Choroid plexus epithelial cell (primary cell): ENCODE results near the gene RBM17.
A peak's percentile ranks its signal among the peaks of the same experiment; 100 is the strongest.

Source experiments
- DNase-seq: peaks from one replicate; pipeline ENCODE4 v3.0.0-alpha.2; 2010; ENCODE audit warnings: low read depth
- H3K4me3 ChIP-seq: 2 replicates; pipeline ENCODE4 v1.5.1; 2011; ENCODE audit warnings: low read depth, mild to moderate bottlenecking, control low read depth, low read length, moderate library complexity
- TF ChIP-seq, protein P1 (sequence below): conservative IDR thresholded peaks from 2 replicates; pipeline ENCODE4 v1.5.1; 2011; ENCODE audit warnings: low read depth, mild to moderate bottlenecking, control low read depth, inconsistent platforms, low read length, moderate library complexity

The RBM17 gene

DNA sequence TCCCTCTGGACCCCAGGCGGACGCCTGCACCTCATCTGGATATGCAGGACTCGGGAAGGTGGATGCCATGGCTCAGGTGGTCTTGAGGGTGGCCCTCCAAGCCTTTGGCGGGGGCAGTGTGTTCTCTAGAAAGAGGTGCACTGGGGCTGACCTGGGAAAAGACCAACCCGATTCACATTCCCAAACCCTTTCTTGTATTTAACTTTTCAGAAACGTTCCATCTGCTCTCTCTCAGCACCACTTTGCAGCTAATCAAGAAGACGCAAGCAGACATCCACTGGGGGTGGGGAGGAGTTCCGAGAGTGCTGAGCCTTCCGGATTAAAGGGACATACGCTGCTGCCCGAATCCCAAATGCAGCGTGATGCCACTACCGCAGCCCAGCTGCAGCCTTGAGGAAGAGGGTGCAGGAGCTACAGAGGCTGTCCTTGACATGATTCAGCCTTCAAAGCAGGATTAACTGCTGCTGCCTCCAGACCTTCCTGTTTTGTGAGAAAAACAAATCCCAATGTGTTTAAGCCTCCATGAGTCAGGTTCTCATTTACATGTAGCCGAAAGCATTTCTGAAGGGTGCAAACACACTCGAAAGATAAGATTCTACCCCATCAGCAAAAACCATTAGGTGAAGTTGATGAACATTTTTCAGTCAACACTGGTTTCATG, 39.9 kb downstream of the RBM17 start:
- peak; percentile 41 for DNase-seq
- TF ChIP-seq, protein P1, sequence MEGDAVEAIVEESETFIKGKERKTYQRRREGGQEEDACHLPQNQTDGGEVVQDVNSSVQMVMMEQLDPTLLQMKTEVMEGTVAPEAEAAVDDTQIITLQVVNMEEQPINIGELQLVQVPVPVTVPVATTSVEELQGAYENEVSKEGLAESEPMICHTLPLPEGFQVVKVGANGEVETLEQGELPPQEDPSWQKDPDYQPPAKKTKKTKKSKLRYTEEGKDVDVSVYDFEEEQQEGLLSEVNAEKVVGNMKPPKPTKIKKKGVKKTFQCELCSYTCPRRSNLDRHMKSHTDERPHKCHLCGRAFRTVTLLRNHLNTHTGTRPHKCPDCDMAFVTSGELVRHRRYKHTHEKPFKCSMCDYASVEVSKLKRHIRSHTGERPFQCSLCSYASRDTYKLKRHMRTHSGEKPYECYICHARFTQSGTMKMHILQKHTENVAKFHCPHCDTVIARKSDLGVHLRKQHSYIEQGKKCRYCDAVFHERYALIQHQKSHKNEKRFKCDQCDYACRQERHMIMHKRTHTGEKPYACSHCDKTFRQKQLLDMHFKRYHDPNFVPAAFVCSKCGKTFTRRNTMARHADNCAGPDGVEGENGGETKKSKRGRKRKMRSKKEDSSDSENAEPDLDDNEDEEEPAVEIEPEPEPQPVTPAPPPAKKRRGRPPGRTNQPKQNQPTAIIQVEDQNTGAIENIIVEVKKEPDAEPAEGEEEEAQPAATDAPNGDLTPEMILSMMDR, result no peak
- peak overlapping the region; percentile 45 for H3K4me3 ChIP-seq

DNA sequence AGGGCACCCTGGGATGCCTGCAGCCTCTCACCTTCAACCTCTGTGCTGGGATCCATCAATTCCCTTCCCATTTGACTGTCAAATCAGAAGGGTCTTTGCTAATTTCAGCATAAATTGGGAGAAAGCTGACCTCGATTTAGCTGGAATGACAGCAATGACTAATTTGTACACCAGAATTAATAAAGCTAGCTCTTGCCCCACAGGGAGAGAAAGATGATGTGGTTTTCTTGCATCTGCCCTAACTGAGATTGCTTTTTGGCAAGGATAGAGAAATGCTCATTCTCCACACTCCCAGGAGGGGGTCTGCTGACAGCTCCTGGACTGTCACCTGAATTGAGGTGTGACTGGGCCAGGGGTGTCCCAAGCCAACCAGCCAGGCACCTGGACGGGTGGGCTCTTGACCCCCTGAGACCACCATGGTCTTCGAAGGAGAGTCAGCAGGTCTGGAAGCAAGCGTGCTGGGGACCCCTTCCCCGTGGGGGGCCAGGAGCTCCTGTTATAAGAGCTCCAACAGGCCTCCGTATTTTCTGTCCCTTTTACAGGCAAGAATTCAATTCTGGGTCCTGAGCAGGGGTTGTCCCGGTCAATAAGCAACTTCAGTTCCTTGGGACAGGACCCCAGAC, 42.1 kb downstream of the RBM17 start:
- no peak for DNase-seq
- H3K4me3 ChIP-seq, result no peak overlapping the region
- TF ChIP-seq, protein P1, result no peak

DNA sequence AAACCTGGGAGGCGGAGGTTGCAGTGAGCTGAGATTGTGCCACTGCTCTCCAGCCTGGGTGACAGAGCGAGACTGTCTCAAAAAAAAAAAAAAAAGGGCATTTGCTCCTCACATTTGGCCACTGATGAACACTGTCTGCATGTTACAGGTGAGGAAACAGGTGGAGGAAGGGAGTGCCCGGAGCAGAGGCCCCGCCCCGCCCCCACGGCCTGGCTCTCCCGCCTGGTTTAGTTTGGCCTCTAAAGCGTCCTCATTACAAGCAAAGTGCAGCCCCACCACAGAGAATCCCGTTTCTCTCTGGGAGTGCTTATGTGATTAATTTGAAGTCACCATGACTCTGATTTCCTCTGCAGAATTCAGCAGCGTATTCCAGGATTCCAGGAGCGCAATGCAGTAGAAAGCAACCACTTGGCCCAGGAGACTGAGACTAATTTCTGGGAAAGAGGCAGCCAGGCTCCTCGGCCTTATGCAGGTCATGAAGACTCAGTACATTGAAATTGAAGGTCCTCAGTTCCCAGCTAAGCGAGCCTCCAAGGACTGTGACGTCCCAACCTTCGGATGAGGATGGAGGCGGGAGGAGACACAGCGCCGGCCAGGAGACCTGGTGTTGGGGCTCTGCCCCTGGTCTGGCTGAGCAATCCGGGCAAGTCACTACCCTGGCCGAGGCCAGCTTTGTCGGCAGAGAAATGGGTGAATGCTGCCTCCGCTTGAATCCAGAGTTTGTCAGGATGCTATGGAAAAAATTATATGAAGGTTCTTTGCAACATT, 44.7 kb downstream of the RBM17 start:
- TF ChIP-seq, protein P1, result no peak
- DNase-seq, result no peak
- no peak overlapping the region for H3K4me3 ChIP-seq

DNA sequence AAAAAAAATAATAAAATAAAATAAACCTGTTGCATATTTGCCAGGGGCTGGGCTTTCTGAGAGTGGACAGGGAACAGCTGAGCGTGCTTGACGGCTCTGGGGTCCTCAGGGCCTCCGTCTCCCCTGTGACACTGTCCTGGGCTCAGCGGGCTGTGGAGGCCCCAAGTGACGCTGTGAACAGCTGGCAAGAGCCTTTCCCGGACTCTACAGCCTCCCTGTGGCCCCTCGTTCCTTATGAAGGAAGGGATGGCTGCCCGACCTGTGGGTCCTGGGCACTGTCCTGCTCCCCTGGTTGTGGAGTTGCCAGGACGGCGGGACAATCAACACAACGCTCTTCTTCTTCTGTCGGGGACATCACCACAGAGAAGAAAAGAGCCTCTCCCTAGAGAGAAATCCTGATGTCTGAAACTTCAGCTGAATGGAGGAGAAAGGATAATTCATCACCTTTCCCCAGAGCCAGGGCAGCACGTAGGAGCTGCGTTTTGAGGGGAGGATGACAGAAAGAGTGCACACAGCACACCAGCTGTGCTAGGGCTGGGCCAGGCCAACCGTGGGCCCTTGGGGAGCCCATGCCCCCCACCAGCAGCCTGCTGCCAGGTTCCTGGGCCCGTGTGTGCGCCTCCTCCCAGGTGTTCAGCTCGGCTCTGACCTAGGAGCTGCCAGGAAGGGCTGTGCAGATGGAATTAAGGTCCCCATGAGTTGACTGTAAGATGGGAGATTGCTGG, 45.4 kb downstream of the RBM17 start:
- no peak overlapping the region for H3K4me3 ChIP-seq
- TF ChIP-seq, protein P1, result no peak
- DNase-seq, result no peak

- no peak overlapping the region for H3K4me3 ChIP-seq
- DNase-seq, result no peak
- TF ChIP-seq, protein P1, result no peak
Measured at GRCh38 chr10:6135039-6135438, 46.2 kb downstream of the RBM17 start.

- H3K4me3 ChIP-seq, result no peak overlapping the region
- TF ChIP-seq, protein P1, result no peak
- DNase-seq, result no peak
Measured at GRCh38 chr10:6135589-6136168, 46.8 kb downstream of the RBM17 start.
